Left kidney (tissue), 2 donors: ENCODE data around the gene ZNF213. TPM values are rescaled to one million over a fixed set of nuclear protein-coding genes. Genes with fewer than 3 reads are reported as not detected.
"Not testable (repeated sequence)": the region's sequence is repeated elsewhere in the genome, so short reads cannot be mapped to it uniquely, and the experiment has no call there.

ENCODE experiments used
- DNase-seq: peaks from one replicate; pipeline ENCODE4 v3.0.0-alpha.2; 2013
- polyA plus RNA-seq: library from polyadenylated mRNA; unstranded; fragments of 120-200 nt; gene quantifications from one replicate; pipeline ENCODE4 v1.2.1, GENCODE V29; 2013; ENCODE audit not compliant: insufficient read length

Gene ZNF213
- polyA plus RNA-seq, 1 donor = 13.2 TPM

DNA sequence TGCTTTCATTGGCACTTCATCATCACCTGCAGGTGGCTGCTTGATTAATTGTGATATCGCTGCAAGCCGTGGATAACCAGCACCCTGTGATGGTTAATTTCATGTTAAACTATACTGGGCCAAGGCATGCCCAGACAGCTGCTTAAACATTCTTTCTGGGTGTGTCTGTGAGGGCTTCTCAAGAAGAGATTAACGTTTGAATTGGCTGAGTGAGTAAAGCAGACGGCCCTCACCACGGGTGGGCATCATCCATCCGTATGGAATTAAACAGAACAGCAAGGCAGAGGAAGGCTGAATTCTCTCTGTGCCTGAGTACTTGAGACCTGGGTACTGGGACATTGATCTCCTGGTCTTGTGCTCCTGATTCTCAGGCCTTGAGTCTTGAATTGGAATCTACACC lies 7.1 kb upstream of the ZNF213 start:
- DNase-seq = no peak

DNA sequence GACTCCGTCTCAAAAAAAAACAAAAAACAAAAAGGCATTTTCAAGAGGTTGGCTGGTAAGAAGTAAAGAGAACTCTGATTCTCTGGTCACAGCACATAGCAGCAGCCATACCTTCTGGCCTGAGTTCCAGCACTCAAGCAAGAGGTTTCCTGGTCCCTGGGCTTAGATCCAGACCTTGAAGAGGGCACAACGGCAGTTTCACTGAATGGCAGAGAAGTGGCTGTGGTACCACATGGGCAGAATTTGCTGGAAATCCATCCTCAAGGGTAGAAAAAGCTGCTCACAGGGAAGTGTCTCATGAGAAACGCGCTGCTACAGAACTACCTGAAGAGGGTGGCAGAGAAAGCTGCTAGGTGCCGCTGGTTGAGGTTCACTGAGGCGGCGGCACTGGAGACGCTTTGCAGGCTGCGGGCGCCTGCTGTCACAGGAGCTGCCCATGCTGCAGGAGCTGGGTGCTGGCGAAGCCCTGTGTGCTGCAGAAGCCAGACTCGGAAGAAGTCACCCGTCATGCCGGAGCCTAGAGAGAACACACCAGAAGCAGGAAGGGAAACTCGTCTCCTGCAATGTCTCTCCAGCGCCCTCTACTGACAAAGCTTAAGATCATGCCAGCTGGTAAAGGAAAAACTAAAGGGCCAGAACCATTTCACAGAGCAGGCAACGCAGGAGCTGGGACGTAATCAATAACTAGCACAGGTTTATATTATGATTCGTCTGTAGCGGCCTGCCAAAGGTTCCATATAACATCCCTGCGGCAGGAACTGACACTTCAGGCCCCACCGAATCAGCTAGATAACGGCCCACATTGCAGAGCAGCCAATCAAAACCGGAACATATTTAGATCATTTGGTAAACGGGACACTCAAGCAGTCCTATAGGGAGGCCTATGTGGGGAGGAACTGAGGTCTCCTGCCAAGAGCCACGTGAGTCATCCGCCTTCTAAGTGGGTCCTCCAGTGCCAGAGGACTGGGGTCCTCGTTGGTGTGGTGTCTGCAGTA lies 5.4 kb upstream of the ZNF213 start:
- DNase-seq = peak; percentile 80

DNA sequence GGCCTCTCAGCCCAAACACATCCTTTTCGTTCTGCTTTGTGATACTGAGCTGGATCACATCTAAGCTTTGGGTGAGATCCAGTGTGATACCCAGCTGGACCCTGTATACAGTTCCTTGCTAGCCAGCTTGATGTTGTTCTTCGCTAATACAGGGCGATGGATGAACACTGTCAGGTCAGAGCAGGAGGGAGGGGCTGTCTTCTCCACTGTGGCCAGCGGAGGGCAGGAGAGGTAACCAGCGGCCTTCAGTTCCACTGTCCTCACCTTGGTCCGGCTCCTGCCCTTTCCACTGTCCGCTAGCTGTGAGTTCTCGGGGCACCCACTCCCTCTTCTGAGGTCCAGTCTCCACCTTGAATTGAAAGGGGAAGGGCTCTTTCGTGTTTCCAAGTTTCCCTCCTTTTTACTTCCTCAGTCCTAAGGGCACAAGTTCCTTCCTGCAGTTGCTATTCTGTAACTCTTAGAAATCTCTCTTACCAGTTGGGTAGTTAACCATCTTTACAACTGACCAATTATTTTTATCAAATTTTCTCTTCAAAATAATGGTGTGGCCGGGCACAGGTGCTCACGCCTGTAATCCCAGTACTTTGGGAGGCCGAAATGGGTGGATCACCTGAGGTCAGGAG lies 3.0 kb upstream of the ZNF213 start:
- DNase-seq = no peak

DNA sequence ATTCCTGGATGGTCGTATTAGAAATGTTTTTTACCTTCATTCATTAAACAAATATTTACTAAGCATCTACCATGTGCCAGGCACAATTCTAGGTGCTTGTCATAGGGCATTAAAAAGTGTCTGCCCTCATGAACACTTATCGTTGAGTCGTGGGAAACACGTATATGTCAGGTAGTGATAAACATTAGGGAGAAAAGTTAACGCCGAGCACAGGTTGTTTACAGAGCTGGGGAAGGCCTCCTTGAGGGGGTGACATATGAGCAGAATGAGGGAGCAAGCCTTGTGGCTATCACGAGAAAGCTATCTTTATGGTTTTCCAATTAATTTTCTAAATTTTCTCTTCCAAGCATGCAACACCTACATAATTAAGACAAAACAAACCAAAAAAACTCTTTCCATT lies 985 bp upstream of the ZNF213 start:
- no peak for DNase-seq

DNA sequence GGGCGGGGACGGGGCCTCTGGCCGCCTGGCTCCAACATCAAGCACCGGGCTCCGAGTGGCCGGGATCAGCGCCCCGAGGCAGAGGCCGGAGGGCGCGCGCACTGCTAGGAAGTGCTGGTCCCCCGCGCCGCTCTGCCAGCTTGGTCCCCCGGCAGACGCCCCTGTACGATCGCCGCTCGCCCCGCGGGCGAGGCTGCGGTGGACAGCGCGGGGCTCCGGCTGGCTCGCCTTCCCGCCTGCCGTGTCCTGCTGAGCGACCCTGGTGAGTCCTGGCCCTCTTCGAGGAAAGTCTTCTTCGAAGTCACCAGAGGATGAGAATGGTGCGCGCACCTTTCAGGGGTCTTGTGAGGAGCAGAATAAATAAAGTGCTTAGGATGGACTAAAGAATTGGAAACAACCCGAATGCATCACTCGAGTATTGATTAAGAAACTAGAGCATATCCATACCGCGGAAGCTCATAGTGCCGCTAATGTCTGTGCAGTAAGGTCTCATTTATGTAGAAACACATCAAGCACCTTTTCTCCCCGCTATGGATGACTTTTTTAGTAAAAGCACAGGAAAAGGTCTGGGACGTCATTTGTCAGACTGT lies 392 bp downstream of the ZNF213 start:
- DNase-seq = no peak

DNA sequence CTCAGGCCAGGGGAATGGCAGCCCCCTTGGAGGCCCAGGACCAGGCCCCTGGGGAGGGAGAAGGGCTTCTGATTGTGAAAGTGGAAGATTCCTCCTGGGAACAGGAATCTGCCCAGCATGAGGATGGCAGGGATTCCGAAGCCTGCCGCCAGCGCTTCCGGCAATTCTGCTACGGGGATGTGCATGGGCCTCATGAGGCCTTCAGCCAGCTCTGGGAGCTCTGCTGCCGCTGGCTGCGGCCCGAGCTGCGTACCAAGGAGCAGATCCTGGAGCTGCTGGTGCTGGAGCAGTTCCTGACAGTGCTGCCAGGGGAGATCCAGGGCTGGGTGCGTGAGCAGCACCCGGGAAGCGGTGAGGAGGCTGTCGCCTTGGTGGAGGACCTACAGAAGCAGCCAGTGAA lies 2.4 kb downstream of the ZNF213 start:
- no peak for DNase-seq

DNA sequence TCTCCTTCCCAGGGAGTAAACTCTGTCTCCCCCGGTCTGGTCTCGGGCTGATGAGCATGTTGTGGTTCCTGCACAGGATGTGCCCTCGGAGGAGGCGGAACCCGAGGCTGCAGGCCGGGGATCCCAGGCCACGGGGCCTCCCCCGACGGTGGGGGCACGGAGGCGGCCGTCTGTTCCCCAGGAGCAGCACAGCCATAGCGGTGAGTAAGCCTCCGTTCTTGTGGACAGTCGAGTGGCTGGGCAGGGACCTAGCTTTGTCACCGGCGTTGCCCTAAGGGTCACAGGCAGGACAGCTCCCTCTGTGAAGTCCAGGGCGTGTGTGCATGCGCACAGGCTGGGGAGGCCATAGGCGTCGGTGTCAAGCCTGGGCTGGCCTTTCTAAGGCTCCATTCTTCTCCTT lies 3.5 kb downstream of the ZNF213 start:
- DNase-seq = no peak

DNA sequence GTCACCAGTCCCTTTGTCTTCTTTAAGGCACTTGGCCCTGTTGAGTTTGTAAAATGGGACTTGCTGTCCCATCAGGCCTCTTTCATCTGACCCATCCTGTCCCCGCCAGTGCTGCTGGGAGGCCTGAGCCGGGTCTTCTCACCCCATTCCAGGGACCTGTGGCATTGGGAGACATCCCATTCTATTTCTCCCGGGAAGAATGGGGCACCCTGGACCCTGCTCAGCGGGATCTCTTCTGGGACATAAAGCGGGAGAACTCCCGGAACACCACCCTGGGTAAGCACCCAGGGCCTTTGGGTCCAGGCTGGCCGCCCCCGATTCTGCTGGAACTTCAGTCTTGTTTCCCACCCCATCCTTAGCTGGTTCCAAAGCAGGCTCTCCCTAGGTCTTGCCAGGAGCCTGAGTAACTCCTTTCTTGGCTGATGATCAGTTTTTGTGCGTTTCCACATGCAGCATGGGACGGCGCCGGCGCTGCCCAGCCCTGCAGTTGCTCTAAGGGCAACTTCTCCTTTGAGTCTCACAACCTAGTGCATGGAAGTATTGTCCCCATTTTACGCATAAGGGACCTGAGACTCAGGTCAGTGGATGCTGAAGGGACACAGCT lies 4.1 kb downstream of the ZNF213 start:
- DNase-seq = no peak

DNA sequence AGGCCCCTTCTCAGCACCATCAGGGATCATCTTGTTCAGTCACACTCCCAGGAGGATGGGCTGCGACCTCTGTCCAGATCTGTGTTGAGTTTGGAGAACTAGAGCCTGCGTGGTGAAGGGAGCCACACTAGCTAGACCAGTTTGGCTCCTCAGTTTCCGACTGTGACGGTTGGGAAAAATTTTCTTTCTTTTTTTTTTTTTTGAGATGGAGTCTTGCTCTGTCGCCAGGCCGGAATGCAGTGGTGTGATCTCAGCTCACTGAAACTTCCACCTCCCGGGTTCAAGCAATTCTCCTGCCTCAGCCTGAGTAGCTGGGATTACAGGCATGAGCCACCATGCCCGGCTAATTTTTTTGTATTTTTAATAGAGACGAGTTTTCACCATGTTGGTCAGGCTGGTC lies 4.7 kb downstream of the ZNF213 start:
- not testable (repeated sequence) for DNase-seq

DNA sequence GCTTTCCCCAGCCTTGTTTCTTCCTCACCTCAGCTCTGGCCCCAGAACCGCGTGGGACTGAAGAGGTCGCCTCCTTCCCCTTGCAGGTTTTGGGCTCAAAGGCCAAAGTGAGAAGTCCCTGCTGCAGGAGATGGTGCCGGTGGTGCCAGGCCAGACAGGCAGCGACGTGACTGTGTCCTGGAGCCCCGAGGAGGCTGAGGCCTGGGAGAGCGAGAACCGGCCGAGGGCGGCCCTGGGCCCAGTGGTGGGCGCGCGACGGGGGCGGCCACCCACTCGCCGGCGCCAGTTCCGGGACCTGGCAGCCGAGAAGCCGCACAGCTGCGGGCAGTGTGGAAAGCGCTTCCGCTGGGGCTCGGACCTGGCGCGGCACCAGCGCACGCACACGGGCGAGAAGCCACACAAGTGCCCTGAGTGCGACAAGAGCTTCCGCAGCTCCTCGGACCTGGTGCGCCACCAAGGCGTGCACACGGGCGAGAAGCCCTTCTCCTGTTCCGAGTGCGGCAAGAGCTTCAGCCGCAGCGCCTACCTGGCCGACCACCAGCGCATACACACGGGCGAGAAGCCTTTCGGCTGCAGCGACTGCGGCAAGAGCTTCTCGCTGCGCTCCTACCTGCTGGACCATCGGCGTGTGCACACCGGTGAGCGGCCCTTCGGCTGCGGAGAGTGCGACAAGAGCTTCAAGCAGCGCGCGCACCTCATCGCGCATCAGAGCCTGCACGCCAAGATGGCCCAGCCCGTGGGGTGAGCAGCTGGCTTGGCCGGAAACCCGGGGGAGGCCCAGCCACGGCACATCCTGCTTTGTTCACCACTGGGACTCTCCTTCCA lies 6.0 kb downstream of the ZNF213 start:
- DNase-seq = no peak

DNA sequence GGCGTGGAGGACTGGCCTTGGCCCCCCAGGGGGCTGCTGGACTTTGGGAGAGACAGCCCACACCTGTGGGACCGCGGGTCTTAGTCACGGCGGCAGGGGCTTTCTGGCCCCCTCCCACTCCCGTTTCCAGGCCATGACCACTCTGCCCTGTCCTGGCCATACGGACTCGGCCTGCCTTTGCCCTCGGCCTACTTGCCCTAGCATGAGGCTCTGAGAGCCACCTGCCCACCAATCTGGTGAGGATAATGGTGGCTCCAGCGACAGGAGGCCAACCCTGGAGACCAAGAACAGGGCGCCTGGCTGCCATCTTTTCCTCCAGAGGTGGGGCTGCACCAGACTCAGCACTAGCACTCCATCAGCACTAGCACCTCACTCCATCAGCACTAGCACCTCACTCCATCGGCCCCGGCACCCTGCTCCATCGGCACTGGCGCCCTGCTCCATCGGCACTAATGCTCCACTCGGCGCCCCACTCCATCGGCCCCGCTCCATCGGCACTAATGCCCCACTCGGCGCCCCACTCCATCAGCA lies 7.0 kb downstream of the ZNF213 start:
- DNase-seq = no peak

DNA sequence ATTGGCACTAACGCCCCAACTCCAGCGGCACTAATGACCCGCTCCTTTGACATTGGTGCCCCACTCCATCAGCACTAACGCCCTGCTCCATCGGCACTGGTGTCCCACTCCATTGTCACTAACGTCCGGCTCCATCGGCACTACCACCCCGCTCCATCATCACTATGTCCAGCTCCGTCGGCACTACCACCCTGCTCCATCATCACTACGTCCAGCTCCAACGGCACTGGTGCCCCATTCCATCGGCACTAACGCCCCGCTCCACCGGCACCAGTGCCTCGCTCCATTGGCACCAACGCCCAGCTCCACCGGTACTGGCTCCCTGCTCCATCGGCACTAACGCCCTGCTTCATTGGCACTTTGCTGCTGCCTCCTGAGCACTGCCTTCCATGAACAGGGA lies 7.5 kb downstream of the ZNF213 start:
- DNase-seq = no peak

DNA sequence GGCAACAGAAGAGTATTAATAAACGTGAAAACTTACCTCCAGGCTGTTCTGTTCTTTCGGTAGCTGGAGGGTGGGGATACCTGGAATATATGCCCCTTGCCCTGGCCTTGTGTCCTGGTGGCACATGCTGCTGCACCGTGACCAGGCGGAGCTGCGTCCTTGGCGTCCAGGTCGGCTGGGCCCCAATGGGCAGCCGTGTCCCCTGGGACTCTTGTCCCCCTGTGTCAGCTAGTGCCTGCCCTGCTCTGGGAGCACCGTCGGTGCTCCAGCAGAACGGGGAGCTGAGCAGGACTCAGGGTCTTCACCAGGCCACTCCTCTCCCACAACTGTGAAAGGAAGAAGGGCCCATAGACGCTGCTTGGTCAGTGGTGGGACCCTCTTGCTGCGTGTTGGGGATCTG lies 7.9 kb downstream of the ZNF213 start:
- no peak for DNase-seq

DNA sequence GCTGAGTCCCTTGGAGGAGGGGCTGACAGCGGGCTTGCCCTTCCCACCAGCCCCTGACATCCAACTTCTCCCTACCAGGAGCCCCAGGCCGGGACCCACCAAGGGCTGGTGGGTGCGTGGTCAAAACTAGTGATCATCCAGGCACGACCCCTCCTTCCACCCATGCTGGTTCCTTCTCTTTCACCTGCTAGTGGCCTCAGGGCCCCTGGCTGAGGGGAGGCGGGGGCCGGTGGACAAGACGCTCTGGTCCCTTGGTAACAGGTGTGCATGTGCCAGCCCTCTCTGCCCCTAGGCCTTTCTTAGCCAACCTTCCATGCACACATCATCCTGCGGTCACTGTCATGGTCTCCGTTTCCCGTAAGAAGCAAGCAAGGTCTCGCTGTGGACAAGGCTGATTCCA lies 8.4 kb downstream of the ZNF213 start:
- no peak for DNase-seq

DNA sequence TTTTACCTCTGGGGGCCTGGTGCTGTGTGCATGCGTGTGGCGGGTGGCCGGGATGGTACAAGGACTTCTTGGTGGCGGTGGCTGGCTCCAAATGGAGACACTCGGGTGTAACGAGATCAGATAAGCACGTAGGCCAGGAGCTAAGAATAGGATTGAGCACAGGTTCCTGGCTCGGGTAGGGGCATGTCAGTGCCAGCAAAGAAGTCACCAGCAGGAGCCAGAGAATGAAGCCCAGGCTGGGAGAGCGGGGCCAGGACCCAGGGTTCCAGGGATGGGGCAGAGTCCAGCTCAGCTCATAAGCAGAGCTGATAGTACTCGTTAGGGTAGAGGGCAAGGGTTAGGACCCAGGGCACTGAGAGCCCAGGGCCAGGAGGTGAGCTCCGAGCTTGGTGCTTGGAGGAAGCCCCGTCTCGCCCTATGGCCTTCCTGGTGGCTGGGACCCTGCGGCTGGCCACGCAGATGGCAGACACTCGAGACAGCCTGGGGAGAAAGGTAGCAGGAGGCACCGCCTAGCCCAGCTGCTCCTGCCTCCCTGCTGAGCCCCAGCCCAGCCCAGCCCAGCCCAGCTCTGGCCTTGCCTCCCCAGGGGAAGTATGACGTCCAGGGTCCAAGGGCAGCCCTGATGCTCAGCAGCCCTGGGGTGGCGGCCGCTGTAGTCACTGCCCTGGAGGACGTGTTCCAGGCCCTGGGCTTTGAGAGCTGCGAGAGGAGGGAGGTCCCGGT lies 8.9 kb downstream of the ZNF213 start:
- DNase-seq = no peak

DNA sequence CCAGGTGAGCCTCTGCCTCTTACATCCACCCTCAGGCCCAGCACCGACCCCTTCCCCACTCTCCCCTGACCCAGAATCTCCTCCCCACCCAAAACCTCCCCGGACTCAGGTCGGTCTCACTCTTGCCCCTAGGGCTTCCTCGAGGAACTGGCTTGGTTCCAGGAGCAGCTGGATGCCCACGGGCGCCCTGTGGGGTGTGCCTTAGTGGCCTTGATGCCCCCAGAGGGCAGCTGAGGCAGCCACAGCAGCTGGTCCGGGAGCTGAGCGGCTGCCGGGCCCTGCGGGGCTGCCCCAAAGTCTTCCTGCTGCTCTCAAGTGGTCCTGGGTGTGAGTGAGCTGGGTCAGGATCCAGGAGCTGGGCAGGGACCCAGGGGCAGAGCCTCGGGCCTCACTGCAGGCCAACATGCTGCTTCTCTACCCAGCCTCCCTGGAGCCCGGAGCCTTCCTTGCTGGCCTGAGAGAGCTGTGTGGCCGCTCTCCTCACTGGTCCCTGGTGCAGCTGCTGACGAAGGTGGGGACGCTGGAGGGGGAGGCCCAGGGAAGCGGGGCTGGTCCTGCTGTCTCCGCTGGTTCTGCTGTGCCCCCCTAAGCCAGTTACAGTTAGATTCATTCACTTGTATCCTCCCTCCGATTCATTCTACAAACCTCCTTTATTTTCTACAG lies 9.6 kb downstream of the ZNF213 start:
- DNase-seq = no peak

DNA sequence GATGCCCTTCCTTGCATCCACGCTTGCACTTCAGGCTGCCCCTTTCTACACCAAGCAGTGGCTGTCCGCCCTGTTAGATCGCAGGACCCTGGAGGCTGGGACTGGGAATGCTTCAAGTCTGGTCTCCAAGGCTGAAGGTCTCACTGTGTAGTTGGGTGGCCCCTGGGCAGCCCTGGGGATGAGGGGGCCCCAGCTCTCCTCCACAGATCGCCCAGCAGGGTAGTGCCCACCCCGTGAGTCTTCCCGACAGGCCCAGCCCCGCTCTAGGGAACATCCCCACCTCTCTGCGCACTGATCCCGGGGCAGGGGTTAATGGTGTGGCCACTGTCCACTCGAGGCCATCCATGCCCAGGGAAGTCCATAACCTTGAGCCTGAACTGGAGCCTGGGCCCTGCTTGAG lies 10.3 kb downstream of the ZNF213 start:
- no peak for DNase-seq

DNA sequence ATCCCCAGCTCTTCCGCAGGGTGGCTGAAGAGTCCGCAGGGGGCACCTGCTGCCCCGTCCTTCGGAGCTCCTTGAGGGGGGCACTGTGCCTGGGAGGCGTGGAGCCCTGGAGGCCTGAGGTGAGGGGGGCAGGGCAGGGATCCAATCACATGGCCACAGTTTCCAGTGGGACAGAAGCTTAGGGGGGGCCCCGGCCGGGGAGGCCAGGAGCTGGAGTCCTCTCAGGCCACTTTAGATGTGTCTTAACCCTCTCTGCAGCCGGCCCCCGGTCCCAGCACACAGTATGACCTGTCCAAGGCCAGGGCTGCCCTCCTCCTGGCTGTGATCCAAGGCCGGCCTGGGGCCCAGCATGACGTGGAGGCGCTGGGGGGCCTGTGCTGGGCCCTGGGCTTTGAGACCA lies 10.8 kb downstream of the ZNF213 start:
- DNase-seq = no peak

DNA sequence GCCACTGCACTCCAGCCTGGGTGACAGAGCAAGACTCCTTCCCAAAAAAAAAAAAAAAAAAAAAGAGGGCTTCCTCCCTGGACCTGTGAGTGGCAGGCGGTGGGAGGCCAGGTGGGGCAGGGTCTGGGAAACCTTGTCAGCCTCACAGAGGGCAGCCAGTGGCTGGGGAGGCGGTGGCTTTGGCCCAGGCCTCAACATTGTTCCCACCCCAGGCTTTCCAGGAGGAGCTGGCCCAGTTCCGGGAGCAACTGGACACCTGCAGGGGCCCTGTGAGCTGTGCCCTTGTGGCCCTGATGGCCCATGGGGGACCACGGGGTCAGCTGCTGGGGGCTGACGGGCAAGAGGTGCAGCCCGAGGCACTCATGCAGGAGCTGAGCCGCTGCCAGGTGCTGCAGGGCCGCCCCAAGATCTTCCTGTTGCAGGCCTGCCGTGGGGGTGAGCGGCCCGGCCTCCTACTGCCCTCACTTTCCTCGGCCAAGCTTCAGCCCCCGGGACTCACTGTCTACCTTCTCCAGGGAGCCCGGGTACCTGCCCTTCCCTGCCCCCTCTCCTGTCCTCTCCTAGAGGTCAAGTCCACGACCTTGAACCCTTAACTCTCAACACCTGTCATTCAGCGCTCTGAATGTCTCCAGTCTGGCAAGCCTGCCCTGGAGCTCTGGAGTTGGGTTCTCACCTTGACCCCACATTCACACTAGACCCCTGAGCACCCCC lies 12.4 kb downstream of the ZNF213 start:
- DNase-seq = no peak

DNA sequence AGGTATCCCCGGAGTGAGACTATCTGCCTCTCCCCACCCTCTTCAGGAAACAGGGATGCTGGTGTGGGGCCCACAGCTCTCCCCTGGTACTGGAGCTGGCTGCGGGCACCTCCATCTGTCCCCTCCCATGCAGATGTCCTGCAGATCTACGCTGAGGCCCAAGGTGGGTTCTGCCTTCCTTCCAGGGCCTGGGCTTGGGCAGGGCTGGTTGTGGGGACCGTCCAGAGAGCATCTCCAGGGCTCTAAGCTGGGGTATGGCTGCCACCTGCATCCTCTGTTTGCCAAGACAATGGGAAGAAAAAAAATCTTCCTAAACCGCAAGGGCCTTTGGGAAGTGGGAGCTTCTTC lies 12.9 kb downstream of the ZNF213 start:
- no peak for DNase-seq
